ENCODE data around the gene ETV6.

- TF ChIP-seq PHF20 (IDR thresholded peaks at IDR 0.05; ENCODE audit: partially characterized antibody) (no peak), MAX (CRISPR knock-in tag; IDR thresholded peaks at IDR 0.05) (no peak), ZBED1 (IDR thresholded peaks at IDR 0.05) (no peak), ZNF589 (CRISPR knock-in tag; IDR thresholded peaks at IDR 0.05; ENCODE audit: low read depth) (no peak), ATF6 (CRISPR knock-in tag; IDR thresholded peaks at IDR 0.05) (no peak), NFRKB (IDR thresholded peaks at IDR 0.05; ENCODE audit: low read depth) (no peak), PCBP1 (IDR thresholded peaks at IDR 0.05; ENCODE audit: low read depth, low read length, poor library complexity, severe bottlenecking) (no peak), FOXJ3 (CRISPR knock-in tag; IDR thresholded peaks at IDR 0.05) (no peak), NRF1 (conservative IDR thresholded peaks at IDR 0.05 in 1 of 2, IDR thresholded peaks at IDR 0.05 in 1 of 2) (no peak), CAMTA2 (CRISPR knock-in tag; conservative IDR thresholded peaks at IDR 0.05) (no peak)
Observed at GRCh38 chr12:11654338-11654737, 4.9 kb downstream of the ETV6 start.
